Subcutaneous preadipocyte (primary cell): ENCODE results near the gene FAM98B. TPM values are rescaled to one million over a fixed set of nuclear protein-coding genes. Genes with fewer than 3 reads are reported as not detected.

Experiments
- total RNA-seq: library from RNA; depleted of rRNA; stranded (reverse); fragments of >200 nt; gene quantifications from 2 replicates; pipeline ENCODE4 v1.2.3, GENCODE V29; 2012

Gene FAM98B
- total RNA-seq = 4.8 and 8.0 TPM in 2 replicates

GRCh38 chr15:38453971-38454695 is at the start of gene FAM98B:
Gene FAM98B, plus strand, starts transcription at chr15:38454127. Its CDS starts 35 bp downstream, at chr15:38454162.

Other genes with a start within 250 kb of the FAM98B start
- gene SPRED1, start 201.3 kb upstream of the FAM98B start, total RNA-seq = 68.0 and 113 TPM in 2 replicates
- gene RASGRP1, start 110.7 kb downstream of the FAM98B start, total RNA-seq = not detected in 2 replicates